NCI-H526 treated with DMSO at 0.1 percent for 48 hours (cell line): ENCODE measurements around the gene ABCA8.

ENCODE experiments used
- DNase-seq: peaks from one replicate; lab custom pipeline; 2025; lab: John Stamatoyannopoulos, UW

Gene ABCA8

GRCh38 chr17:68870161-68870826, 84.9 kb downstream of the ABCA8 start:
- no peak for DNase-seq

DNA sequence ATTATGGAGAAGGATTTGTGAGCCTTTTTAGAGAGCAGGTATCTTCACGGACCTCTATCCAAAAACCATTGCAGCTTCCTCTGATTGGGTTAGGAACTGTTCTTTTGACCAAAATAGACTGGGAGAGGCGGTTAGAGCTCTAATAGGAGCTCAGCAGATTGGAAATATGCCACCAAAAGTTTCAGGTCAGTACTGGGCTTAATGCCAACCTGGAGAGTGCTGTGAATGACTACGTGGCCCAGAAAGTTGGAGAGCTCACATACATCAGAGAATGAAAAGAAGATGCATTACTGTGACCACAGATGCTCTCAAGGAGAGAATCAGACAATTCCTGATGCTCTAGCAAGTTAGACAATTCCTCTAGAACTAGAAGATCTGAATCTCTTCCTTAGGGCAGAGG, 86.5 kb downstream of the ABCA8 start:
- DNase-seq: no peak

- no peak for DNase-seq
These were observed 87.3 kb downstream of the ABCA8 start for GRCh38 chr17:68867759-68868516.

GRCh38 chr17:68865584-68865983, 89.6 kb downstream of the ABCA8 start:
- DNase-seq: no peak

- no peak for DNase-seq
These were observed 92.0 kb downstream of the ABCA8 start for GRCh38 chr17:68863091-68863652.

DNA sequence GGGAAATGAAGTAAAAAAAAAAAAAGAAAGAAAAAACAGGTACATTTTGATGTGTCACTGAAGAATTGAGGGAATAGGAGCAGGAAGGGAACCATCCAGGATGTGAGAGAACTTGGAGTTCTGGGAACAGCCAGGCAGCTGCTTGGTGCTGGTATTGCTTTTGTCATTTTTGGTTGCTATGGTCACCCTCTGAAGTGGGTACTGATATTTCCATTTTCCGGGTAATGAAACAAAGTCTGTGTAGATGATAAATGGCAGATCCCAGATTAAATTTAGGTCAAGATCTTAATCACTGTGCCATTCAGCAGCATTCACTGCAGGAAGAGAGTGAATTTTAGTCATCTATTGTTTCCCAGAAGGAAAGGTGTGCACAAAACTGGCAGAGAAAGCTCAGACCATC, 93.6 kb downstream of the ABCA8 start:
- no peak for DNase-seq

DNA sequence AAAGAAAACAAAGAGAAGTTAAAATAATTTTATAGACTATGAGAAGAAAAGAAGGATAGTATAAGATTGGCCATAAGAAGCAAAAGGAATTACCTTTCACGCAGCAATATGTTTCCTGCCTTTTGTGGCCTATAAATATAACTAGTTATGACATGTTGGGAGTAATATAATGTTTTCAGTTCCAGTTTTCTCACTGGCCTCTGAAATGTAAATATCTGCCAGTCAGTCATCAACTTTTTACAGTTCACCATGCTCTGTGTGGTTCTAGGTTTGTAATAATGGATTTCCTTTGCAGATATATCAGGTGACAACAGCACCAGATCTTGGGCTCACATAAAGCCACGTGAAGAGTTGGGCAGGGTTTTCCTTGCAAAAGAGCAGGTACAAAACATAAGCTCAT, 94.3 kb downstream of the ABCA8 start:
- DNase-seq: no peak

DNA sequence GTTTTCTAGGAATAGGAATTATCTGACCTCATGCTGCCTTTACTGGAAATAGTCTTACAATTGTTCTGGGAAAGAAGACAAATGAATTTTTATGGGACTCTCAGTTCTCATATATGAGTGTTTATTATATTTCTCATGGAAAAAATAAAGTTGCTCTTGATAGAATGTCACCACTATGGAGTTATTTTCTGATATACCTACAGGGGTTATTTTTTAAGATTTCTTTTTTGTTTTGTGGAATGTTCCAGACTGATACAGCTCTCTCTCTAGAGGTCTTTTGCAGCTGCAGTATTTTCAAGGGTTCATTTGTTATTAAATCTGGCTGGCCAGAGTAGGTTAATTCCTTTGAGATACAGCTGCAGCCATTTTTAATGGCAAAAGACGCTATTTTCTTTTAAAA, 100.7 kb downstream of the ABCA8 start:
- DNase-seq: no peak

GRCh38 chr17:68853439-68853838, 101.8 kb downstream of the ABCA8 start:
- DNase-seq: no peak

DNA sequence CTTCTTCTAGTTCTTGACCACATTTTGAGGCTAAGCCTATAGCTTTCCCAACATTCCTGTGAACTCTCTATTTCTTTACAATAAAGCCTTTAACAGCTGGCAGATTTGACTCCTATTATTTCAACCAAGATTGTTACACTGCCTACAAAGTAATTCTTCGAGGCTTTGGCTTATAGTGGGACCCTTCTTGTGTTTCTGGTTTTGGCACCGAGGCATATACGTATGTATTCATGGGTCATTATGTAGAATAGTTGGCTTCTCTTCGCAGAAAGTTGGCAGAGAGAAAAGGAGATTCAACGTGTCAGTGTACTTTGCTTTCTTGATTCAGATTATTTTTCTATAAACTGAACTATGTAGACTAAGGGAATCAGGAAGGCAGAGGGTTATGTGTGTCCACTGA, 102.2 kb downstream of the ABCA8 start:
- DNase-seq: no peak

- DNase-seq: no peak
These were observed 103.3 kb downstream of the ABCA8 start for GRCh38 chr17:68851890-68852289.

DNA sequence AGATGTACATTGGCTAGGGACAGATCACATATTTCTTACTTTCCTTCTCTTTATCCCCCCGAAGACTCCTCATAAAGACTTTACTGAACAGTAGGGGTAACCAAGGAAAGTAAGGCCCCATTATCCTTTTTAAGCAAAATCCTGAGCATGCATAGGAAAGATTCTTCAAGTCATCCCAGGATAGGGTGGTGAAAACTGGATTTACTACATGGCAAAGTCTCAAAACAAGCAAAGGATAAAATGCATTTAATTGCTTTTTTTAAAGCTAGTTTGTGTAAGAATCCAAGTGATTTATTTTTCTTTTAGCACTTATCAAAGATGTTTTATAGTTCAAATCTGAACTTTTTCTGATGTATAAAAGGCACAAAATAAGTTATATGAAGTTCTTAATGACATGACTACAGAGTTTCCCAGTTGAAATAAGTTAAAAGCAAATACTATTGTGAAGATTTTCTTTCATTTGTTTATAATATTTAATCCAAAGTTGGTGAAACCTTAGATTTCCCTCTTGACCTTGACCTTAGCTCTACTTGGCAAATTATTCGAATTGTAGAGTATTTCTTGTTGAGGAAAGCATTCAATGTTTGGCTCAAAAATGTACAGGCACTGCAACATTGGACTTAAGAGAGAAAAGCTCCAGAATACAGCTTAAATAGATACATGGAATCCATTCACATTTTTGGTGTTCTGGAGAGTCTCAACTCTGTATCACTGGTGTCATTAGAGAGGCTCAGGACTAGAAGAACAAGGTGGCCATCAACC, 104.3 kb downstream of the ABCA8 start:
- DNase-seq: no peak

DNA sequence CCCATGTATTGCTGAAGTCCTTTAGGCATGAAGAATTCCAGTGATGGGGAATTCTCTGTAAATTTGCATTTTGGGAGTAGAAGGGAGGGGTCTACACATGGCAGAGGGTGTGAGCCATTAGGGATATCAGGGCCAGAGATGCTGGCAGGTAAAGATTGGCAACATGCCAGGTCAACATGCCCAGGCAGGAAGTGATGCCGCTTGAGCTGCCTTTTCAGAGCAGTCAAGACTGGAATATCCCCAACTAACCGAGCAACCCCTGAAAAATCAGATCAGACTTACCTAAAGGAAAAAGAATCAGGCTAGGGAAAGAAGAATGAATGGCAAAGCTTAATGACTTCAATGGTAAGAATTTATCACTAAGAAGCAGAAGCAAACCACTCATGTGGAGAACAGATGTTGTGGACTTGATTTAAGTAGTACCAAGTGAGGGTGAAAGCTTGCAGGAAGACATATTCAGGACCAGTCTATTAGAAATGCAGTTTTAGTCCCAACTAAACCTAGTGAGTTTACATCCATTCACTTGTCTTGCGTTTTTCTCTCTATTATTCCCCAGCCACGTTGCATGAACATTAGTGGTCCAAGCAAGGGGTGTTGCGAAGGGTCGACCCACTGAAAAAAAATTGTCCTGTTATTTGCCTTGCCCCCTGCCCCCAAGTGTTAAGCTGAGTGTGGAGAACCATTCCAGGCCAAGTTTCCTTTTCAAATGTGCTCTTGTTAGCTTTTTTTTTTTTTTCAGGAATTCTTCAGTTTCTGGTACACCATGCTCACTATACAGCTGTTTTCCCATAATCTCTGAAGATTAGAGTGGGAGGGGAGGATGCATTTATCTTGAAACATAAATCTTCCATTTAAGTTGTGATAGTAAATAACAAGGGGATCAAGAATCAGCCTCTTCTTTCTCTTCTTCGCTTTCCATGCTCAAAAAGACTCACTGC, 105.2 kb downstream of the ABCA8 start:
- no peak for DNase-seq

DNA sequence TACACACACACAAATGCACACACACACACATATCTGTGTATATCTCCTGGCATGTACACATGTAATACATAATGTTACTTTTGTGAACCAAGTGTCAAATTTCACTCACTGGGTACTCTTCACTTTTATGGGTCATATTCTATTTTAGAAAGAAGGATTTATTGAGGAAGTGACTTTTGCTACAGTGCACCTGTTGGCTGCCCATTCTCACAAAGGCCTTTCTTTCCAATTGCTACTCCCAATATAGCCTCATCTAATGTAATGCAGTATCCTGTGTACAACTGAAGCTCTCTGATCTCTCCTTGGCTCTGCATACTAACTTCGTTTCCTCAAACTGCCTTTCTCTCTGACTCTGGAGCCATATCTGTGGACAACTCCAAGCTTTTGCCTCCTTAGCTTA, 107.5 kb downstream of the ABCA8 start:
- no peak for DNase-seq

DNA sequence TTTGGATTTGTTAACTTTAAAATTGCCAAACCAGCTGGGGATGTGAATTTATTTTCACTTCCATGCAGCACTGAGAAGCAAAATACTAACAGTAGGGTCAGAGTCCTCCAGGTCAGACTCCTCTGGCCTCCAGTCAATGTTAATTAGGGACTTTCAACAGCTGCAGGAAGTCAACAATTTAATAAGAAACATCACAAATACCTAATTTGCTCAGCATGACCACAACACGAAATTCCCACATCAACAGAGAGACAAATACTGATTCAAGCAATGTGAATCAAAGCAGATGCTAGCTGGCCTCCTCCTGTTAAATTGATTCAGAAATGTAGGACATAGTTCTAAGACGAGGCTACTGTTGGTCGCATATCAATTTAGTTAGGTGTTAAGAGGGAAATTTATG, 111.7 kb downstream of the ABCA8 start:
- no peak for DNase-seq

DNA sequence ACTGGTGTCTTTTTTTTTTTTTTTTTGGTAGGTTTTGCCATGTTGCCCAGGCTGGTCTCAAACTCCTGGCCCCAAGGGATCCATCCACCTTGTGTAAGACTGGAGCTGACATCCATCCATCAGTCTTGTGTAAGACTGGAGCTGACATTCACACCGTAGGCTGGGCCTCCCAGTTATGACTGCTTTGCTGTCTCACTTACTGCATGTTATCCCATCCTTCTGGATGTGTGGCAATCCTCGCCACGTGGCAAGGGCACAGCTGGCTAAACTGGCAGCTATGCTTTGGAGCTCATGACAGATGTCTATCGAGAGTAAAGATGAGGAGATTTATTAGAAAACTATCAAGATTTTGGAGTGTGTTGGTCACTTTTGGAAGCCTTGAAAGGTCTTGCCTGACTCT, 115.1 kb downstream of the ABCA8 start:
- DNase-seq: no peak

DNA sequence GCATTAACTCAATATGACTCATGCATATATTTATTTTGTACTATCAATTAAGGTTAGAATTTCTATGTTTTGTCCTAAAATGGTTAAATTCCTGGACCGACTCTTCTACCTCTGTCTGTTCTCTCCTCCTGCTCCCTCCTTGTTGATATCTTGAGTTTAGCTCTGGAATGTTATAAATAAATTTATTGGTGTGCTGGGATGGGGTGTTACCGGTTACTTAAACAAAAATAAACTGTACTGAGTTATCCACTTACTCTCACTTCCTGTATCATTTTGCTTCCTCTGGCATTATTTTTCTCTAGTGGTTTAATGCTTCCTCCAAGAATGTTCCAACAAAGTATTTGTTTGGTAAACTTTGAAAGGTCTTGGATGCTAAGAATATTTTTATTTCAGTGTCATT, 120.1 kb downstream of the ABCA8 start:
- DNase-seq: no peak

GRCh38 chr17:68834328-68834836, 120.8 kb downstream of the ABCA8 start:
- no peak for DNase-seq

- DNase-seq: no peak
These were observed 122.9 kb downstream of the ABCA8 start for GRCh38 chr17:68832109-68832802.

DNA sequence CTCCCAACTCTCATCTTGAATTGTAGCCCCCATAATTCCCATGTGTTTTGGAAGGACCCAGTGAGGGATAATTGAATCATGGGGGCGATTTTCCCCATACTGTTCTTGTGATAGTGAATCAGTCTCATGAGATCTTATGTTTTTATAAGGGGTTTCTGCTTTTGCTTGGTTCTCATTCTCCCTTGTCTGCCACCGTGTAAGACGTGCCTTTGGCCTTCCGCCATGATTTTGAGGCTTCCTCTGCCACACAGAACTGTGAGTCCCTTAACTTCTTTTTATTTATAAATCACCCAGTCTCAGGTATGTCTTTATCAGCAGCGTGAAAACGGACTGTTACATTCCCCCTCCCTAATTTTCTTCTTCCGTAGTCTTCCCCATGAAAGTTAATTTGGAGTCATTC, 124.0 kb downstream of the ABCA8 start:
- DNase-seq: no peak

DNA sequence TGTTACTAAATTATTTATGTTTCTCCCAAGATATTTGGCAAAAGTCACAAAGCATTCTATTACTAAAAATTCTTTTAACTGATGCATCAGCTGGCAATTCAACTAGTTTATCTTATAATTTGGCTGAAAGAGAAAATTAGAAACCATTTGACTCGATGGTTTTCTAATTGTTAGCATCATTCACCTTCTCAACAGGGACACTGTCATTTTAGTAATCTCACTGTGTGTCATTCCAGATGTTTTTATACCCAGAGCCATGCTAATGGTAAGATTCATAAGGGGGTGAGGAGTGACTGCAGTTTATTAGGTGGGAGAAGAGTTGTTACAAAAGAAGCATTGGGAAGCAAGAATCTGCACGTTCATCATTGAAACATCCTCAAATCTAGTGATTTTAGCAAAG, 124.9 kb downstream of the ABCA8 start:
- no peak for DNase-seq
